HUDEP-2 (cell line): Measurements from ENCODE around the gene KRT40.

Experiments used
- DNase-seq, 76 experiments: peaks; one replicate each; lab custom pipeline; 2025; ENCODE audit not compliant: unreplicated experiment in 76 of 76; lab: John Stamatoyannopoulos, UW

Gene KRT40

DNA sequence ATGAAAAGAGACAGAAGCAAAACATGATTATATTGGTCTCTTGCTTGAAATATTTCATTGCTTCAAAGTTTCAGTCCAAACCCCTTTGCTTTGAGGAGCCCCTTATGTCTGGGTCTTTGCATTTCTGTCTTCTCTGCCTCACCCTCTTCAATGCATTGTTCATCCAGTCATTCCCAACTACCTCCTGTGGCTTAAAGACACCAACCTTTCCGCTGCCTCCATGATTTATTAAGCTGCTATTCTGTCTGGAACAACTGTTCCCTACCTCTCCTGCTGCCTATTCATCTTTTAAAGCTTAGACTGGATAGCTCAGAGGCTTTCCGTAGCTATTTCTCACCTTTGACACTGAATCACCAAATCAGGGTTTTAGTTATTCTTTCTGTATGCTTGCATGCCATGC is 13.2 kb upstream of the KRT40 start:
- DNase-seq = no peak

DNA sequence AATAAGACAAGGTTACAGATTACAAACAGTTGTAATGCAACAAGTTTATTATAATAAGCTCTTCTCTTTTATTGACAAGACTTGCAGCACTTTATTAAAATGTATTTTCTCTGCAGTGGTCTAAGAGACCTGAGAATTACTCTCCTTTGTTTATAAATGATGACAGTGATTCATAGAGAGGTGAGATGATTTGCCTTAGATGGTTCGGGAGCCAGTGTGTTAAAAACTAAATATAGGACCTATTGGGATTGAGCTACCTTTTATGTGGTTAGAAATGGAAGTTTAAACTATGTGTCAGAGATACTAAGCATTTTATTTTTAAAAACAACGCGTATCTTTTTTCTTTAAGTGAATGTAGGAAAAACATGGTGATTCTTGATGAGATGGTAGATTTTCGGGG is 12.7 kb upstream of the KRT40 start:
- DNase-seq = no peak

GRCh38 chr17:40995116-40995515 is 11.0 kb upstream of the KRT40 start:
- DNase-seq = no peak

DNA sequence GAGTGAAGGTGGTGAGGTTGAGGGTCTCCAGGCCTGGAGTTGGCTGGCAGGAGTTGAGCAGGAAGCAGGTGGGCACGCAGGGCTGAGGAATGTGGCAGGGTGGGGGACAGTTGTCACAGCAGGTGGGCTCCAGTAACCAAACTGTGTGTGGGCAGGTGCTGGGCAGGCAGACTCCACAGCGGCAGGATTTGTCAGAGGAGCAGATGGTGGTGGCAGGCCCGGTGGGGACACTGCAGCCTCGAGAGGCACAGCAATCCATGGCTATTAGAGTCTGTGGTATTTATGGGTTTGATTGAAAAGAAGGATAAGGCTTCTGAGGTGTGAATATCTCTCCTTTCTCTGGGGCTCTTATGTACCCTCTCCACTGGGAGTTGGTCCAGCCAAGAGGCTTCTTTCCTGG is 9.7 kb upstream of the KRT40 start, which contains the start of gene KRTAP3-3:
Gene KRTAP3-3, minus strand, starts transcription at position 326 of the 400 bp plus-strand sequence. Its CDS starts 67 bp downstream, at position 259.
- DNase-seq = no peak

DNA sequence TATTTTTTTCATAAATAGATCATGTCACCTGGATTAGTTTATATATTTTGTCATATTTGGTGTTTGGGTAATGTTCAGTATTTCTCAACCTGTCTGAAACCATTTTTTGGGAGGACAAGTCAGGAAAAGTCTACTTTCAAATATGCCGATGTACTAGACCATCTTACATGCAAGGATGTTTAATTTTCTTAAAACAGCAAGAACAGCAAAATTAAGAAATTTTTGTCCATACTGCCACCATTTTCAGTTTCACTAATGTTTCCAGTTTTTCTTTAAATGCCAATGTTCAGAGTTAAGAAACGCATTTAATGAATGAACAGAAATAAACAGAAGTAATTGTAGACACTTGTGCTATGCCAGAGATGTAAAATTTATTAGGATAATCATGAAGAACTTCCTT is 9.0 kb upstream of the KRT40 start:
- DNase-seq = no peak

DNA sequence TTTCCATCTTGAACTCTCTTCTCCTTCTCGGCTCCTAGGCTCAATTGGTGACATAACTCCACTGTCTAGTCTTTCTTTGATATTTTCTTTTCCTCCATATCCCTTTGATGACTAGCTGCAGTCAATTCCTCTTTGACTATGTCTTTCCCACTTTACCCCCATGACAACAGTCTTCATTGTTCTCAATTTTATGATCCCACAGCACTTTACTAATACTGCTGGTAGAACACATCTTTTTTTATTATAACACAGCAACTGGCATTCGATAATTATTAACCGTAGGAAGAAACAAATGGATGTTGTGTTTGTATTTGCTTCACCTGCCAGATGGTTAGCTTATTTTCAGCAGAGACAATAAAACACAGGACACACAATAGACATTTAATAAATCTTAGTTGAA is 8.5 kb upstream of the KRT40 start:
- DNase-seq = no peak

DNA sequence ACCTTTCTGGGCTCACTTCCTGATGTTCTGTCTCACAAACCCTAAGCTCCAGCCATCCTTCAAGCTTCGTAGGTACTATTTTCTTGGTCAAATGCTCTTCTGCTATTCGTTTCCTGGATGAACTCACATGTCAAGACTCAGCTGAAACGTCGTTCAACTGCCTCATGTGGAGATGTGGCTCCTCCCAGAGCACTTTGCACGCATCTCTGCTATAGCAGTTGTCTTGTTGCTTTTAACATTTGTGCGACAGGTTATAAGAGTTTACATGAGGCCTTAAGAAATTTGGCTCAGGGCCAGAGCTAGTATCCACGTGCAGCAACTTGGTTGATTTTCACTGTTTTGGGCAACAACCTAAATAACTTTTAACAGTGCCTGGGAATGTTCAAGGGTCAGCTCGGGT is 2.8 kb upstream of the KRT40 start:
- no peak for DNase-seq

- DNase-seq = no peak
Measured at GRCh38 chr17:40981115-40981514, 3.0 kb downstream of the KRT40 start.

- DNase-seq = no peak
Measured at GRCh38 chr17:40980596-40980995, 3.5 kb downstream of the KRT40 start.

DNA sequence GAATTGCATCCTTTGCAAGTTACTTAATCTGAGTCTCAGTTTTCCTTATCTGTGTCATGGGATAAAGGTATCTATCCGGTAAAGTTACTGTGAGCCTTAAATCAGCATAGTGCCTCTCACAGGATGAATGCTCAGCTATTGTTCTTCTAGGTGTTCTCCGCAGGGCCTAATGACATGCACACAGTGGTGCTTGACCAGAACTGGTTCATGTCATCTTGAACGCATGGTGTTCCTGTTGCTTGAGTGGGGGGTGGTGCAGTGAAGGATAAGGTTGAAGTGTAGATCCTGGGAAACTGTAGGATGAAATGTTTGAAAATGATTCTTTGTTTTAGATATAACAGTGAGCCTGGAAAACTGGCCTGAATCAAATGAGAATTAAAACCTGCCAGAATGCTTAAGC is 4.0 kb downstream of the KRT40 start:
- no peak for DNase-seq

DNA sequence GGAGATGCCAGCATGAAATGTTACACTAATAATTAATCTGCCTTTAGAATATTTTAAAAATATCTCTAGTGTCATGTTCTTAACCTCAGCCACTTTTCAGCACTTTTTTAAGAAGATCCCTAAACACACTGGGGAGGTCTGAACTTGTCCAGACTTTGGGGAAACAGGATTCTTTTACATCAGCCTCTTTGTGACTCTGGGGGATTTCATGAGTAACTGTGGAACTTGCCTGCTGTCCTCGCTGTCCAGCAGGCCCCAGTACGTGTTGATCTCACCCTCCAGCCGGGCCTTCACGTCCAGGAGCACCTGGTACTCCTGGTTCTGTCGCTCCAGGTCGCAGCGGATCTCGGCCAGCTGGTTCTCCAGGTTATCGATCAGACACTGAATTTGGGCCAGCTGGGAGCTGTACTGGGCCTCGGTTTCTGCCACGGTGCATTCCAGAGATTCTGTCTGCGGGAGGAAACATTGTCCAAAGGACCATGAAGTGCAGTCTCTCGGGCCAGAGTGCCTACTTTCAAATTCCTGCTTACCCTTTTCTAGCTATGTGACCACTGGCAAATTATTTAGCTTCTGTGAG is 5.5 kb downstream of the KRT40 start:
- no peak for DNase-seq

DNA sequence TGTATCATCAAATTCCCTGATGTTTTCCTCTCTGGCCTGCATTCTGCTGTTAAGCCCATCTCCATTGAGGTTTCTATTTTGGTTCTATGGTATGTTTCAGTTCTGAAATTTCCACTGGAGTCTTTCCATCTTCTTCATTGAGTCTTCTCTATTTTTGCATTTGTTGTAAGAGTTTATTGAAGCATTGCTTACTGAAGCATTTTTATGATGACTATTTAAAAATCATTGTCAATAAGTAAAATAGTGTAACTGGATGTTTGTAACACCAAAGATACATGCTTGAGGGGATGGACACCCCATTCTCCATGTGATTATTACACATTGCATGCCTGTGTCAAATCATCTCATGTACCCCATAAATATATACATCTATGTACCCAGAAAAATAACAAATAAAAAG is 8.6 kb downstream of the KRT40 start:
- DNase-seq = no peak

DNA sequence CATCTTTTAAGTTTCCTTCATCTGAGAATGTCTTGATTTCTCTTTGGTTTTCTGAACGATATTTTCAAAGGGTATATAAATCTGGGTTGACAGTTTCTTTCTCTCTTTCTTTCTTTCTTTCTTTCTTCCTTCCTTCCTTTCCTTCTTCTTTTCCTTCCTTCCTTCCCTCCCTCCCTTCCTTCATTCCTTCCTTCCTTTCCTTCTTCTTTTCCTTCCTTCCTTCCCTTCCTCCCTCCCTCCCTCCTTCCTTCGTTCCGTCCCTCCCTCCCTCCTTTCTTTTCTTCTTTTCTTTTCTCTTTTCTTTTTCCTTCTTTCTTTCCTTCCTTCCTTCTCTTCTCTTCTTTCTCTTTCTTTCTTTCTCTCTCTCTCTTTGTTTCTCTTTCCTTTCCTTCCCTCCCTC is 9.8 kb downstream of the KRT40 start:
- no peak for DNase-seq

DNA sequence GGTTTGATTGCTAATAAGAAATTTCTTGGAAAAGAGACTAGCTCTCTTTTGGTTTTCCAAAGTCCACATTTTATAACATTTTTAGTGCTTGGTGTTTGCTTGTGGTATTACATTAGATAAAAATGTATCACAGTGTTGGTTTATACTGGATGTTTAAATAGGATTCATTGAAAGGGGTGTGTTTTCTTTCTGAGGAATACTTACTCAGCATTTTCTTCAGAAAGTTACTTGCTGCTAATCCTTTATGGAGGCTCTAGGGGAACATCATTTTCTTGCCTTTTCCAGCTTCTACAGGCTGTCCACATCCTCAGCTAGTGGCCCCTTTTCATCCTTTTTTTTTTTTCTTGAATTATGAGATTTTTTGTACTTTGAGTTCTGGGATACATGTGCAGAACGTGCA is 16.5 kb downstream of the KRT40 start:
- DNase-seq = no peak

DNA sequence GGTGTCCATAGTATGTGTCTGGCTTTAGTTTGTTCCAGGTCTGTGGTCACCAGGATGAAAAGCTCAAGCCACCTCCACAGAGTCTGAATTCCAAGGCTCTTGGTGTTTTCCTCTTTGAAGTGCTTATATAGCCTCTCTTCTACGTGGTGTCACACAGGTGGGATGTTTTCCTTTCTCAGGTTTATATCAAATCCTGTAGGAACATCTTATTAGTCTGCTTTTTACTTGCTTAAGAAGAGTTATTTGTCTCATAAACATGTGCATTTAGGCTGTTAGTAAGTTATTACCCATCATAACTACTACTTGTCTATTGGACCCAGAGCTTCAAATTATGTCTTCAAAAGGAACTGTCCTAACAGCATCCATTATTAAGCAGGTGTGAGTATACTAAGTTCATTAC is 17.3 kb downstream of the KRT40 start, which contains the start of gene KRT39:
Gene KRT39, minus strand, starts transcription at position 101 of the 400 bp plus-strand sequence. Its CDS starts 92 bp downstream, at position 9.
- DNase-seq = no peak

DNA sequence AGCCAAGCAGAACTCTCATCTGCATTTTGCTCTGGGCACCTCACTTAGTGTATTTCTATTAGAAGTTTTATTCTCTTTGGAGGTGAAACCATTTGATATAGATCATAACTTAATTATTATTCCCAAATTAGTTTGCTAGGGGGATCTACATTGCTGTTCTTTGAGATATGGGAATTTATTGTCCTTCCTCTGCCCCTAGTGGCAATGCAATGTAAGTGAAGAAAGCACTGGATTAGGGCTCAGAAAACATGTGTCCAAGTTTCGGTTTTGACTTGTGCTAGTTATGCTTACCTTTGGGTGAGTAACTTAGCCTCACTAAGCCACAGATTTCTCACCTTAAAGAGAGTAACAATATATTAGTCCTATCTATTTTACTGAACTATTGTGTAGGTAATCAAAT is 20.3 kb downstream of the KRT40 start:
- DNase-seq = no peak

DNA sequence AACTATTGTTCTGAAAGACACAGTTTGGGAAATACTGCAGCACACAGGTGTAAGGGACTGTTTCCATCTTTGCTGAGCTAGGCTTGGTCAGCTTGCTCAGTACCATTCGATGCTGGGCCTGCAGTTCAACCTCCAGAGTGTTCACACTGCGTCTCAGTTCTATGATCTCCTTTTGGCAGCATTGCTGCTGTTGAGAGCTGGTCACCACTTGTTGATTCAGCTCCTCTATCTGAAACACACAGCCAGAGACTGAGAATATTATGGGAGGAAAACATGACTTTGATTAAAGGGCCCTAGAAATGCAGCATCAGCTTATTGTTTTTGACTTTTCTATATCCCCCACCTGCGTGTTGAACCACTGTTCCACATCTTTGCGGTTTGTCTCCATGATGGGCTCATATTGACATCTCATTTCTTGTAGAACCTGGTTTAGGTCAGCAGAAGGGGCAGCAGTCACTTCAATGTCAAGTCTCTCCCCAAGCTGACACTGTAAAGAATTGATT is 22.0 kb downstream of the KRT40 start:
- DNase-seq = no peak

- DNase-seq = no peak
Measured at GRCh38 chr17:40961591-40961990, 22.5 kb downstream of the KRT40 start.

GRCh38 chr17:40960144-40960543 is 24.0 kb downstream of the KRT40 start:
- DNase-seq = no peak

GRCh38 chr17:40958086-40958953 is 25.8 kb downstream of the KRT40 start:
- no peak for DNase-seq

DNA sequence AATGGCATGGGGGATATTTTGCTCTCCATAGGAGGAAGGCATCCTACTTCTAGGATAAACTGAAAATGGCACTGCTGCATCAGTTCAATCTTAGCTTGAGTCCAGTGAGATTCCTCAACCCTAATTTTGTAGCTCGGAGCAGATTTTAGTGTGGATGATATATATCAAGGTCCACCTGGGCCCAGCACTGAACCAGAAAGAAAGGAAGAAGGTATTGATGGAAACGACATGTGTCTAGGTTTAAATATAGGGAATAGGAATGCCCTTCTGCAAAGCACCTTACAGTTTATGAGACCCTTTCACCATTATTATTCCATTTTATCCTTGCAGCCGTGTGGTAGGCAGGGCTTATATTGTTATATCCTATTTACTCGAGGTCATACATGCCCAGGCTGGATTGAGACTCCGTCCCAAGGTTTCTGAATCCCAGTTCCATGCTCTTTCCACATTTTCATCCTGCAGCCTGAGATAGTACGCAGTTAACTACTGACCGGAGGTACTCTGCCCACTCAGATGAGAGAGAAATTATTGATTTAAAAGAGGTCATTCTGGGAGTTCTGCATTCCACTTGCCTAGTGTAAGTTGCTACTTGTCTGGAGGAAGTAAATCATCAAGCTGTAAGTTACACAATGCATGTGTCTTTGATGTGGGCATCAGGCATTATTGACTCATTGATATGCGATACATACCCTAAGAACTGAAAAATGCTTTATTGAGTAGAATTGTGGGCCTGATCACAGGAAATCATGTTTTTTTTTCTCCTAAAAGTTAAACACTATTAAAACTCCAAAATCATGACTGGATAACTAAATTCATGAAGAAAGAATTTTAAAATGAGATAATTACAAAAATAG is 27.5 kb downstream of the KRT40 start:
- DNase-seq = no peak
